HepG2 (cell line): ENCODE data around the gene MBOAT7. TPM values are rescaled to one million over a fixed set of nuclear protein-coding genes. Genes with fewer than 3 reads are reported as not detected.

ENCODE experiments used
- DNMT1 ChIP-seq: sonication (generic); formaldehyde crosslinking; IDR thresholded peaks from 2 replicates; pipeline ENCODE4 v1.5.1; 2020; ENCODE audit warnings: mild to moderate bottlenecking, missing genetic modification reagents
- GPN1 ChIP-seq: sonication (generic); formaldehyde crosslinking; IDR thresholded peaks from 2 replicates; pipeline ENCODE4 v1.5.1; 2020; ENCODE audit warnings: missing genetic modification reagents, borderline replicate concordance
- JDP2 ChIP-seq: sonication (generic); formaldehyde crosslinking; IDR thresholded peaks from 2 replicates; pipeline ENCODE4 v1.8.1; 2022; ENCODE audit warnings: missing genetic modification reagents, borderline replicate concordance
- MEIS1 ChIP-seq: sonication (generic); formaldehyde crosslinking; IDR thresholded peaks from 2 replicates; pipeline ENCODE4 v1.9.0; 2021; ENCODE audit warnings: mild to moderate bottlenecking, missing genetic modification reagents, moderate library complexity, borderline replicate concordance
- NR2F6 ChIP-seq, 2 experiments: IDR thresholded peaks; 2 replicates each; pipeline ENCODE4 v1.6.1; 2016; ENCODE audit warnings: antibody characterized with exemption in 1 of 2, mild to moderate bottlenecking in 1 of 2
- POLR2G ChIP-seq: fragments of 200-400 bp; formaldehyde crosslinking; IDR thresholded peaks from 2 replicates; pipeline ENCODE4 v1.6.1; 2018; ENCODE audit warnings: mild to moderate bottlenecking, low read depth, low read length, moderate library complexity
- RORA ChIP-seq: sonication (generic); formaldehyde crosslinking; IDR thresholded peaks from 2 replicates; pipeline ENCODE4 v1.5.0; 2020; ENCODE audit warnings: mild to moderate bottlenecking, missing genetic modification reagents, moderate library complexity
- RXRA ChIP-seq: sonication (generic); formaldehyde crosslinking; IDR thresholded peaks from 2 replicates; pipeline ENCODE4 v1.5.1; 2020; ENCODE audit warnings: missing genetic modification reagents
- STAT5B ChIP-seq: sonication (generic); formaldehyde crosslinking; IDR thresholded peaks from 2 replicates; pipeline ENCODE4 v1.4.0; 2020; ENCODE audit warnings: missing genetic modification reagents
- SYNCRIP ChIP-seq: fragments of 200-400 bp; formaldehyde crosslinking; IDR thresholded peaks from 2 replicates; pipeline ENCODE4 v1.6.1; 2018; ENCODE audit warnings: mild to moderate bottlenecking, low read depth, low read length; ENCODE audit not compliant: insufficient read depth
- TEAD3 ChIP-seq: optimal IDR thresholded peaks from 2 replicates; pipeline ENCODE3; 2016; ENCODE audit warnings: borderline replicate concordance
- ZMYM2 ChIP-seq: sonication (generic); formaldehyde crosslinking; IDR thresholded peaks from 2 replicates; pipeline ENCODE4 v1.8.0; 2022; ENCODE audit warnings: mild to moderate bottlenecking, missing genetic modification reagents
- ZMYM3 ChIP-seq: sonication (generic); formaldehyde crosslinking; IDR thresholded peaks from 2 replicates; pipeline ENCODE4 v1.5.1; 2020; ENCODE audit warnings: mild to moderate bottlenecking, missing genetic modification reagents
- ZNF382 ChIP-seq: sonication (generic); formaldehyde crosslinking; IDR thresholded peaks from 2 replicates; pipeline ENCODE4 v1.5.0; 2020; ENCODE audit warnings: missing genetic modification reagents, mild to moderate bottlenecking, borderline replicate concordance
- ZNF503 ChIP-seq: sonication (generic); formaldehyde crosslinking; IDR thresholded peaks from 2 replicates; pipeline ENCODE4 v1.4.0; 2020; ENCODE audit warnings: missing genetic modification reagents
- ZNF691 ChIP-seq: sonication (generic); formaldehyde crosslinking; IDR thresholded peaks from 2 replicates; pipeline ENCODE4 v1.4.0; 2020; ENCODE audit warnings: missing genetic modification reagents, low read depth, mild to moderate bottlenecking, borderline replicate concordance
- ZSCAN20 ChIP-seq: sonication (generic); formaldehyde crosslinking; IDR thresholded peaks from 2 replicates; pipeline ENCODE4 v1.4.0; 2020; ENCODE audit warnings: missing genetic modification reagents, mild to moderate bottlenecking, borderline replicate concordance
- polyA plus RNA-seq, 8 experiments: library from polyadenylated mRNA; depleted of rRNA in 3 of 8; stranded (reverse) in 7 of 8; unstranded in 1 of 8; fragments of >200 nt; fragmentation: Illumina TruSeq in 4 of 8; extraction: Trizol in 4 of 8; gene quantifications; 2 replicates each; pipeline versions ENCODE4 v1.2.1 to v1.2.3, GENCODE V29; 2011 to 2016; ENCODE audit warnings: low read depth in 4 of 8, missing spikeins in 1 of 8, mixed read lengths in 1 of 8; ENCODE audit not compliant: insufficient read depth in 1 of 8
- total RNA-seq, 5 experiments: library from RNA; depleted of rRNA; stranded (reverse); fragments of >200 nt; fragmentation: Illumina TruSeq; extraction: Trizol; gene quantifications; 2 replicates each; pipeline ENCODE4 v1.2.3, GENCODE V29; 2016; ENCODE audit warnings: low read depth in 1 of 5
- TF ChIP-seq, protein P1 (sequence below): IDR thresholded peaks from 2 replicates; pipeline ENCODE4 v1.6.1; 2012; ENCODE audit warnings: low read depth, low read length, improper control_type of control experiment
- TF ChIP-seq, protein P2 (sequence below): sonication (generic); formaldehyde crosslinking; conservative IDR thresholded peaks from 2 replicates; pipeline ENCODE4 v1.4.0; 2020; ENCODE audit warnings: missing genetic modification reagents
- TF ChIP-seq, protein P3 (sequence below): sonication (generic); formaldehyde crosslinking; IDR thresholded peaks from 2 replicates; pipeline ENCODE4 v1.8.1; 2022; ENCODE audit warnings: mild to moderate bottlenecking, missing genetic modification reagents

MBOAT7 gene
- total and polyA plus RNA-seq, 2 of the 13 experiments (the other 11 are each of a cell fraction or from before 2014, with no cell fraction given), result 22.2 to 25.5 TPM

DNA sequence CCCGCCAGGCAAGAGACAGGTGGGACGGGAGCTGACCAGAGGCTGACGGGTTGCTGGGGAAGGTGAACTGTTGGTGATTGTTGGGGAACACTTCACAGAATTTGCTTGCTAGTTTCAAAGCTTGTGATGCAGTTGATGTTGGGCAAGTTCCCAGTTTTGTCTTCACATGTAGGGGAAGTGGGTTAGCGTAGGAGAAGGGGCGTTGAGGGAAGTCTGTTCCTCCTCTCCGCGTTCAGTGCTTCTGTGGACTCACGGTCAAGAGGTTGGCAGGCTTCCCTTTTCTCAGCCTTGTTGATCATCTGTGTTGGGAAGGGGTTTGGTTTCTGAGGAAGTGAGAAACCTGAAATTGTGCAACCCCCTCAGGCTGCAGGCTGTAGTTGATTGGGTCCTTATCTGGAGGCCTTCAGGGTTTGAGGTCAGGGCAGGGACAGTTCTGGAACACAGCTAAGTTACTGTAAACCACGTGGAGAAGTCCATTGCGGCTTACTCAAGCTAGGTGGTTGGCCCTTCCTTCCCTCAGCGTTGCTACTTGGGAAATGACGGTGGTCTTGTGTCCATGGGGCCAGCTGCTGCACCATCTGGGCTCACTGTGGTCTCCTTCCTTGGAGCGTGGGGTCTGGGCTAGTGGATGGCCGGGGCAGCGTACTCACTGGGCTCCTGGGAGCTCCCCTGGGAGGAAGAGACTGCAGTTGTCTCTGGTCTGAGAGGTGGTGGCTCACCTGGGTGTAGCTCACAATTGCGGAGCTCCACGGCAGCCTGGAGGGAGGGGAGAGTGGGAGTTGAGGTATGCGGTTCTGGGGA lies 18.8 kb upstream of the MBOAT7 start (continued):
- TF ChIP-seq ZMYM3 (CRISPR knock-in tag), result no peak
- no peak for TF ChIP-seq GPN1
- no peak for TF ChIP-seq MEIS1
- no peak for TF ChIP-seq ZNF503
- TF ChIP-seq, protein P1, sequence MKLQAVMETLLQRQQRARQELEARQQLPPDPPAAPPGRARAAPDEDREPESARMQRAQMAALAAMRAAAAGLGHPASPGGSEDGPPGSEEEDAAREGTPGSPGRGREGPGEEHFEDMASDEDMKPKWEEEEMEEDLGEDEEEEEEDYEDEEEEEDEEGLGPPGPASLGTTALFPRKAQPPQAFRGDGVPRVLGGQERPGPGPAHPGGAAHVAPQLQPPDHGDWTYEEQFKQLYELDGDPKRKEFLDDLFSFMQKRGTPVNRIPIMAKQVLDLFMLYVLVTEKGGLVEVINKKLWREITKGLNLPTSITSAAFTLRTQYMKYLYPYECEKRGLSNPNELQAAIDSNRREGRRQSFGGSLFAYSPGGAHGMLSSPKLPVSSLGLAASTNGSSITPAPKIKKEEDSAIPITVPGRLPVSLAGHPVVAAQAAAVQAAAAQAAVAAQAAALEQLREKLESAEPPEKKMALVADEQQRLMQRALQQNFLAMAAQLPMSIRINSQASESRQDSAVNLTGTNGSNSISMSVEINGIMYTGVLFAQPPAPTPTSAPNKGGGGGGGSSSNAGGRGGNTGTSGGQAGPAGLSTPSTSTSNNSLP, result no peak
- TF ChIP-seq ZSCAN20 (CRISPR knock-in tag), result no peak
- TF ChIP-seq, protein P2, sequence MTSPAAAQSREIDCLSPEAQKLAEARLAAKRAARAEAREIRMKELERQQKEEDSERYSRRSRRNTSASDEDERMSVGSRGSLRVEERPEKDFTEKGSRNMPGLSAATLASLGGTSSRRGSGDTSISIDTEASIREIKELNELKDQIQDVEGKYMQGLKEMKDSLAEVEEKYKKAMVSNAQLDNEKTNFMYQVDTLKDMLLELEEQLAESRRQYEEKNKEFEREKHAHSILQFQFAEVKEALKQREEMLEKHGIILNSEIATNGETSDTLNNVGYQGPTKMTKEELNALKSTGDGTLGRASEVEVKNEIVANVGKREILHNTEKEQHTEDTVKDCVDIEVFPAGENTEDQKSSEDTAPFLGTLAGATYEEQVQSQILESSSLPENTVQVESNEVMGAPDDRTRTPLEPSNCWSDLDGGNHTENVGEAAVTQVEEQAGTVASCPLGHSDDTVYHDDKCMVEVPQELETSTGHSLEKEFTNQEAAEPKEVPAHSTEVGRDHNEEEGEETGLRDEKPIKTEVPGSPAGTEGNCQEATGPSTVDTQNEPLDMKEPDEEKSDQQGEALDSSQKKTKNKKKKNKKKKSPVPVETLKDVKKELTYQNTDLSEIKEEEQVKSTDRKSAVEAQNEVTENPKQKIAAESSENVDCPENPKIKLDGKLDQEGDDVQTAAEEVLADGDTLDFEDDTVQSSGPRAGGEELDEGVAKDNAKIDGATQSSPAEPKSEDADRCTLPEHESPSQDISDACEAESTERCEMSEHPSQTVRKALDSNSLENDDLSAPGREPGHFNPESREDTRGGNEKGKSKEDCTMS, result no peak
- no peak for TF ChIP-seq STAT5B
- peak; percentile 49; the same call in 1 of the 2 replicates for TF ChIP-seq RXRA
- no peak for TF ChIP-seq JDP2 (CRISPR knock-in tag)
- no peak for TF ChIP-seq DNMT1
- TF ChIP-seq ZMYM2, result no peak
- no peak for TF ChIP-seq NR2F6 (IDR thresholded peaks at IDR 0.05)
- TF ChIP-seq NR2F6 (CRISPR knock-in tag; IDR thresholded peaks at IDR 0.05), result peak; percentile 32; the same call in 1 of the 2 replicates
- no peak for TF ChIP-seq ZNF691
- TF ChIP-seq ZNF382 (CRISPR knock-in tag), result no peak
- TF ChIP-seq RORA (CRISPR knock-in tag), result no peak
- TF ChIP-seq POLR2G, result peak; percentile 75
- TF ChIP-seq SYNCRIP, result no peak
- TF ChIP-seq, protein P3, sequence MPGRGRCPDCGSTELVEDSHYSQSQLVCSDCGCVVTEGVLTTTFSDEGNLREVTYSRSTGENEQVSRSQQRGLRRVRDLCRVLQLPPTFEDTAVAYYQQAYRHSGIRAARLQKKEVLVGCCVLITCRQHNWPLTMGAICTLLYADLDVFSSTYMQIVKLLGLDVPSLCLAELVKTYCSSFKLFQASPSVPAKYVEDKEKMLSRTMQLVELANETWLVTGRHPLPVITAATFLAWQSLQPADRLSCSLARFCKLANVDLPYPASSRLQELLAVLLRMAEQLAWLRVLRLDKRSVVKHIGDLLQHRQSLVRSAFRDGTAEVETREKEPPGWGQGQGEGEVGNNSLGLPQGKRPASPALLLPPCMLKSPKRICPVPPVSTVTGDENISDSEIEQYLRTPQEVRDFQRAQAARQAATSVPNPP (CRISPR knock-in tag), result no peak
- TF ChIP-seq TEAD3 (CRISPR knock-in tag), result no peak
